Measurements from ENCODE around the gene ST6GALNAC1. TPM values are rescaled to one million over a fixed set of nuclear protein-coding genes. Genes with fewer than 3 reads are reported as not detected.
A peak's percentile ranks its signal among the peaks of the same experiment; 100 is the strongest.

The ST6GALNAC1 gene
- total and polyA plus RNA-seq, 2 of the 13 experiments (the other 11 are each of a cell fraction or from before 2014, with no cell fraction given) = not detected

DNA sequence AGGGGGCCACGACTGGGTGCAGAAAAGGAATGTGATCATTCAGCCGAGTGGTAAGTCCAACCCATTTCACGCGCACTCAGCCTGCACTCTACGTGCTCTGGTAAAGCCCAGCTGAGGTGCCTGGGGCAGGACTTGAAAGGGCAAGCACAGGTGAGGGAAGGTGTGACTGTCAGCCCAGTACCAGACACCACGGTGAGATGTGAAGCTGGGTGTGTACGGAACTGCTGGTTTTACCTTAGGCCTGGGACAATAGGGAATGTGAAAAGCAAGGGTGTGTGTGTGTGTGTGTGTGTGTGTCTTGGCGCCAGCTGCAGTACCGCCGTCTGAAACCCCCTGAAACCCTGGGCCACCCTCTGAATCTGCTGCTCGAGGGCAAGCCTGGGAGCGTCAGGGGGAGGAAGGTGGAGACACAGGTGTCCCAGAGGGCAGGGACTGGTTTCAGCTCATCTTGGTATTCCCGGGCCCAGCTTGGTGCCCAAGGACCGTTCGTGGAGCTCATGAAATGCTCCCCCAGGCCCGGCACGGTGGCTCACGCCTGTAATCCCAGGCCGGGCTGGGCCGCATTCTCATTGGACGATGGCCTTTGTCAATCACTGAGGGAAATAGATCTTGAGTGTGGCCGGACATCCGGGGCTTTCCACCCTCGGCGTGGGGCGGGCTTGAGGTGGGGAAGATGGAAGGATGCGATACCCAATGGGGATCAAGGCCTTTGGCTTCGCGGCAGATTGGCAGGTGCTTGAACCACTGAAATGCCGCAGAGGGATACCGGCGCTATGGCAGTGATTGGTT is 27.8 kb upstream of the ST6GALNAC1 start (continued):
- TF ChIP-seq, protein P1, sequence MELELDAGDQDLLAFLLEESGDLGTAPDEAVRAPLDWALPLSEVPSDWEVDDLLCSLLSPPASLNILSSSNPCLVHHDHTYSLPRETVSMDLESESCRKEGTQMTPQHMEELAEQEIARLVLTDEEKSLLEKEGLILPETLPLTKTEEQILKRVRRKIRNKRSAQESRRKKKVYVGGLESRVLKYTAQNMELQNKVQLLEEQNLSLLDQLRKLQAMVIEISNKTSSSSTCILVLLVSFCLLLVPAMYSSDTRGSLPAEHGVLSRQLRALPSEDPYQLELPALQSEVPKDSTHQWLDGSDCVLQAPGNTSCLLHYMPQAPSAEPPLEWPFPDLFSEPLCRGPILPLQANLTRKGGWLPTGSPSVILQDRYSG (CRISPR knock-in tag; IDR thresholded peaks at IDR 0.05) = peak; percentile 80; the same call in 1 of the 2 replicates
- 0 out of 2 replicates have a peak, but pooled peaks have one; percentile 10 for TF ChIP-seq NCOA1 (CRISPR knock-in tag; IDR thresholded peaks at IDR 0.05)
- TF ChIP-seq, protein P2, sequence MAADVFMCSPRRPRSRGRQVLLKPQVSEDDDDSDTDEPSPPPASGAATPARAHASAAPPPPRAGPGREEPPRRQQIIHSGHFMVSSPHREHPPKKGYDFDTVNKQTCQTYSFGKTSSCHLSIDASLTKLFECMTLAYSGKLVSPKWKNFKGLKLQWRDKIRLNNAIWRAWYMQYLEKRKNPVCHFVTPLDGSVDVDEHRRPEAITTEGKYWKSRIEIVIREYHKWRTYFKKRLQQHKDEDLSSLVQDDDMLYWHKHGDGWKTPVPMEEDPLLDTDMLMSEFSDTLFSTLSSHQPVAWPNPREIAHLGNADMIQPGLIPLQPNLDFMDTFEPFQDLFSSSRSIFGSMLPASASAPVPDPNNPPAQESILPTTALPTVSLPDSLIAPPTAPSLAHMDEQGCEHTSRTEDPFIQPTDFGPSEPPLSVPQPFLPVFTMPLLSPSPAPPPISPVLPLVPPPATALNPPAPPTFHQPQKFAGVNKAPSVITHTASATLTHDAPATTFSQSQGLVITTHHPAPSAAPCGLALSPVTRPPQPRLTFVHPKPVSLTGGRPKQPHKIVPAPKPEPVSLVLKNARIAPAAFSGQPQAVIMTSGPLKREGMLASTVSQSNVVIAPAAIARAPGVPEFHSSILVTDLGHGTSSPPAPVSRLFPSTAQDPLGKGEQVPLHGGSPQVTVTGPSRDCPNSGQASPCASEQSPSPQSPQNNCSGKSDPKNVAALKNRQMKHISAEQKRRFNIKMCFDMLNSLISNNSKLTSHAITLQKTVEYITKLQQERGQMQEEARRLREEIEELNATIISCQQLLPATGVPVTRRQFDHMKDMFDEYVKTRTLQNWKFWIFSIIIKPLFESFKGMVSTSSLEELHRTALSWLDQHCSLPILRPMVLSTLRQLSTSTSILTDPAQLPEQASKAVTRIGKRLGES (CRISPR knock-in tag; IDR thresholded peaks at IDR 0.05; ENCODE audit: borderline replicate concordance) = peak; percentile 78; the same call in 1 of the 2 replicates
- TF ChIP-seq ZNF138 (CRISPR knock-in tag; IDR thresholded peaks at IDR 0.05; ENCODE audit: low read depth) = peak; percentile 85; the same call in 1 of the 2 replicates
- TF ChIP-seq, protein P3, sequence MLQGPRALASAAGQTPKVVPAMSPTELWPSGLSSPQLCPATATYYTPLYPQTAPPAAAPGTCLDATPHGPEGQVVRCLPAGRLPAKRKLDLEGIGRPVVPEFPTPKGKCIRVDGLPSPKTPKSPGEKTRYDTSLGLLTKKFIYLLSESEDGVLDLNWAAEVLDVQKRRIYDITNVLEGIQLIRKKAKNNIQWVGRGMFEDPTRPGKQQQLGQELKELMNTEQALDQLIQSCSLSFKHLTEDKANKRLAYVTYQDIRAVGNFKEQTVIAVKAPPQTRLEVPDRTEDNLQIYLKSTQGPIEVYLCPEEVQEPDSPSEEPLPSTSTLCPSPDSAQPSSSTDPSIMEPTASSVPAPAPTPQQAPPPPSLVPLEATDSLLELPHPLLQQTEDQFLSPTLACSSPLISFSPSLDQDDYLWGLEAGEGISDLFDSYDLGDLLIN (CRISPR knock-in tag; IDR thresholded peaks at IDR 0.05; ENCODE audit: borderline replicate concordance) = peak; percentile 58; the same call in 1 of the 2 replicates
- peak; percentile 36; the same call in 1 of the 2 replicates for TF ChIP-seq HCFC1 (IDR thresholded peaks at IDR 0.05; ENCODE audit: low read depth, low read length)
- TF ChIP-seq, protein P4, sequence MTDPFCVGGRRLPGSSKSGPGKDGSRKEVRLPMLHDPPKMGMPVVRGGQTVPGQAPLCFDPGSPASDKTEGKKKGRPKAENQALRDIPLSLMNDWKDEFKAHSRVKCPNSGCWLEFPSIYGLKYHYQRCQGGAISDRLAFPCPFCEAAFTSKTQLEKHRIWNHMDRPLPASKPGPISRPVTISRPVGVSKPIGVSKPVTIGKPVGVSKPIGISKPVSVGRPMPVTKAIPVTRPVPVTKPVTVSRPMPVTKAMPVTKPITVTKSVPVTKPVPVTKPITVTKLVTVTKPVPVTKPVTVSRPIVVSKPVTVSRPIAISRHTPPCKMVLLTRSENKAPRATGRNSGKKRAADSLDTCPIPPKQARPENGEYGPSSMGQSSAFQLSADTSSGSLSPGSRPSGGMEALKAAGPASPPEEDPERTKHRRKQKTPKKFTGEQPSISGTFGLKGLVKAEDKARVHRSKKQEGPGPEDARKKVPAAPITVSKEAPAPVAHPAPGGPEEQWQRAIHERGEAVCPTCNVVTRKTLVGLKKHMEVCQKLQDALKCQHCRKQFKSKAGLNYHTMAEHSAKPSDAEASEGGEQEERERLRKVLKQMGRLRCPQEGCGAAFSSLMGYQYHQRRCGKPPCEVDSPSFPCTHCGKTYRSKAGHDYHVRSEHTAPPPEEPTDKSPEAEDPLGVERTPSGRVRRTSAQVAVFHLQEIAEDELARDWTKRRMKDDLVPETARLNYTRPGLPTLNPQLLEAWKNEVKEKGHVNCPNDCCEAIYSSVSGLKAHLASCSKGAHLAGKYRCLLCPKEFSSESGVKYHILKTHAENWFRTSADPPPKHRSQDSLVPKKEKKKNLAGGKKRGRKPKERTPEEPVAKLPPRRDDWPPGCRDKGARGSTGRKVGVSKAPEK (CRISPR knock-in tag; IDR thresholded peaks at IDR 0.05; ENCODE audit: borderline replicate concordance) = peak; percentile 22; the same call in 1 of the 2 replicates
- TF ChIP-seq ZFAT (CRISPR knock-in tag; conservative IDR thresholded peaks at IDR 0.05) = no peak
- no peak; the same call in 1 of the 2 replicates for TF ChIP-seq CBX5 (CRISPR knock-in tag; IDR thresholded peaks at IDR 0.05; ENCODE audit: borderline replicate concordance)
- TF ChIP-seq, protein P5, sequence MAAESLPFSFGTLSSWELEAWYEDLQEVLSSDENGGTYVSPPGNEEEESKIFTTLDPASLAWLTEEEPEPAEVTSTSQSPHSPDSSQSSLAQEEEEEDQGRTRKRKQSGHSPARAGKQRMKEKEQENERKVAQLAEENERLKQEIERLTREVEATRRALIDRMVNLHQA (CRISPR knock-in tag; IDR thresholded peaks at IDR 0.05) = 0 out of 2 replicates have a peak, but pooled peaks have one; percentile 38
- no peak for TF ChIP-seq ZNF850 (CRISPR knock-in tag; conservative IDR thresholded peaks at IDR 0.05)
- peak; percentile 85; the same call in 1 of the 2 replicates for TF ChIP-seq ZNF839 (CRISPR knock-in tag; IDR thresholded peaks at IDR 0.05; ENCODE audit: borderline replicate concordance)
- no peak for TF ChIP-seq SUZ12 (IDR thresholded peaks at IDR 0.05; ENCODE audit: low read depth, low read length)
- TF ChIP-seq, protein P6, sequence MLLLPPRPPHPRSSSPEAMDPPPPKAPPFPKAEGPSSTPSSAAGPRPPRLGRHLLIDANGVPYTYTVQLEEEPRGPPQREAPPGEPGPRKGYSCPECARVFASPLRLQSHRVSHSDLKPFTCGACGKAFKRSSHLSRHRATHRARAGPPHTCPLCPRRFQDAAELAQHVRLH (CRISPR knock-in tag; IDR thresholded peaks at IDR 0.05; ENCODE audit: borderline replicate concordance, low read depth) = peak; percentile 89; the same call in 1 of the 2 replicates
- TF ChIP-seq SKI (IDR thresholded peaks at IDR 0.05; ENCODE audit: partially characterized antibody) = peak; percentile 37
- TF ChIP-seq HNF4A (CRISPR knock-in tag; IDR thresholded peaks at IDR 0.05) = peak; percentile 57
- TF ChIP-seq, protein P7, sequence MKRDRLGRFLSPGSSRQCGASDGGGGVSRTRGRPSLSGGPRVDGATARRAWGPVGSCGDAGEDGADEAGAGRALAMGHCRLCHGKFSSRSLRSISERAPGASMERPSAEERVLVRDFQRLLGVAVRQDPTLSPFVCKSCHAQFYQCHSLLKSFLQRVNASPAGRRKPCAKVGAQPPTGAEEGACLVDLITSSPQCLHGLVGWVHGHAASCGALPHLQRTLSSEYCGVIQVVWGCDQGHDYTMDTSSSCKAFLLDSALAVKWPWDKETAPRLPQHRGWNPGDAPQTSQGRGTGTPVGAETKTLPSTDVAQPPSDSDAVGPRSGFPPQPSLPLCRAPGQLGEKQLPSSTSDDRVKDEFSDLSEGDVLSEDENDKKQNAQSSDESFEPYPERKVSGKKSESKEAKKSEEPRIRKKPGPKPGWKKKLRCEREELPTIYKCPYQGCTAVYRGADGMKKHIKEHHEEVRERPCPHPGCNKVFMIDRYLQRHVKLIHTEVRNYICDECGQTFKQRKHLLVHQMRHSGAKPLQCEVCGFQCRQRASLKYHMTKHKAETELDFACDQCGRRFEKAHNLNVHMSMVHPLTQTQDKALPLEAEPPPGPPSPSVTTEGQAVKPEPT (CRISPR knock-in tag; IDR thresholded peaks at IDR 0.05; ENCODE audit: low read depth) = peak; percentile 61; the same call in 1 of the 2 replicates

Measured in HepG2 (cell line).